Bronchial epithelial cell (primary cell): Measurements from ENCODE around the gene NOP58. TPM values are rescaled to one million over a fixed set of nuclear protein-coding genes. Genes with fewer than 3 reads are reported as not detected.

Experiments
- DNase-seq: peaks from one replicate; pipeline ENCODE4 v3.0.0-alpha.2; 2010; ENCODE audit warnings: low read depth
- FAIRE-seq: peaks from 2 replicates; lab custom pipeline; 2011; peaks lifted over from hg19 to GRCh38; lab: Jason Lieb, UNC
- H3K27me3 ChIP-seq: 2 replicates; pipeline ENCODE4 v1.5.1; 2011; ENCODE audit warnings: low read length; ENCODE audit not compliant: control insufficient read depth, insufficient read depth
- H3K36me3 ChIP-seq: 2 replicates; pipeline ENCODE4 v1.5.1; 2011; ENCODE audit warnings: low read length; ENCODE audit not compliant: control insufficient read depth, insufficient read depth
- H3K4me3 ChIP-seq: 2 replicates; pipeline ENCODE4 v1.5.1; 2011; ENCODE audit warnings: mild to moderate bottlenecking, low read depth, low read length, control low read depth
- total RNA-seq: library from RNA; depleted of rRNA; stranded (reverse); fragments of >200 nt; gene quantifications from 2 replicates; pipeline ENCODE4 v1.2.1, GENCODE V29; 2014
- TF ChIP-seq, protein P1 (sequence below): IDR thresholded peaks from 2 replicates; pipeline ENCODE4 v1.5.1; 2011; ENCODE audit warnings: mild to moderate bottlenecking, moderate library complexity, low read length, control low read depth, inconsistent platforms; ENCODE audit not compliant: insufficient read depth, severe bottlenecking

Gene NOP58
- total RNA-seq, 1 donor from 2014 or later: 79.5 TPM

GRCh38 chr2:202290970-202291369, 25.4 kb downstream of the NOP58 start:
- no peaks in the 10 kb centered on the region for H3K27me3 ChIP-seq
- no peak for DNase-seq
- H3K36me3 ChIP-seq: peaks cover 14% of the 10 kb centered on the region
- no peak for FAIRE-seq
- TF ChIP-seq, protein P1, sequence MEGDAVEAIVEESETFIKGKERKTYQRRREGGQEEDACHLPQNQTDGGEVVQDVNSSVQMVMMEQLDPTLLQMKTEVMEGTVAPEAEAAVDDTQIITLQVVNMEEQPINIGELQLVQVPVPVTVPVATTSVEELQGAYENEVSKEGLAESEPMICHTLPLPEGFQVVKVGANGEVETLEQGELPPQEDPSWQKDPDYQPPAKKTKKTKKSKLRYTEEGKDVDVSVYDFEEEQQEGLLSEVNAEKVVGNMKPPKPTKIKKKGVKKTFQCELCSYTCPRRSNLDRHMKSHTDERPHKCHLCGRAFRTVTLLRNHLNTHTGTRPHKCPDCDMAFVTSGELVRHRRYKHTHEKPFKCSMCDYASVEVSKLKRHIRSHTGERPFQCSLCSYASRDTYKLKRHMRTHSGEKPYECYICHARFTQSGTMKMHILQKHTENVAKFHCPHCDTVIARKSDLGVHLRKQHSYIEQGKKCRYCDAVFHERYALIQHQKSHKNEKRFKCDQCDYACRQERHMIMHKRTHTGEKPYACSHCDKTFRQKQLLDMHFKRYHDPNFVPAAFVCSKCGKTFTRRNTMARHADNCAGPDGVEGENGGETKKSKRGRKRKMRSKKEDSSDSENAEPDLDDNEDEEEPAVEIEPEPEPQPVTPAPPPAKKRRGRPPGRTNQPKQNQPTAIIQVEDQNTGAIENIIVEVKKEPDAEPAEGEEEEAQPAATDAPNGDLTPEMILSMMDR: no peak
- H3K4me3 ChIP-seq: no peak overlapping the region

GRCh38 chr2:202299712-202300111, 34.1 kb downstream of the NOP58 start:
- Histone ChIP-seq H3K4me3 (no peak overlapping the region), H3K27me3 (no peaks in the 10 kb centered on the region), H3K36me3 (peaks cover 19% of the 10 kb centered on the region)
- DNase-seq (no peak), FAIRE-seq (no peak)
- TF ChIP-seq, protein P1: no peak

- H3K4me3 ChIP-seq: no peak overlapping the region
- no peak for DNase-seq
- TF ChIP-seq, protein P1: no peak
- no peaks in the 10 kb centered on the region for H3K27me3 ChIP-seq
- FAIRE-seq: no peak
- H3K36me3 ChIP-seq: peaks cover 15% of the 10 kb centered on the region
Measured at GRCh38 chr2:202306034-202306433, 40.5 kb downstream of the NOP58 start.

DNA sequence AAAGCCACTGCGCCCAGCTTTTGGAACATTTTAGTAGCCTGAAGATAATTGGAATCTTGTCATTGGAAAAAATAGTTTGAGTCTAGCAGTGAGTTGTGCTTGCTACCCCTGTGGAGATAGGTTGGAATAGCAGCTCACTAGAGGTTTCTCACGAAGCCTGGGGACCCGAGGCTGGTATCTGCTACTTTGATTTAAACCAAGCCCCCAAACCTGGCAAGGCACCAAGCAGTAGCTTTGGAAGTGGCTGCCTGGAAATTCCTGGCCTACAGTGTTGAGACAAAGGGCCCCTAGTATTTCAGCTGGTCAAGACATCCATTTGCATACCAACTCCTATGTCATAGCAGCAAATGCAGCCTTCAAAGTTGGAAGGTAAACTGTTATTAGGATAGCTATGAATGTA, 42.1 kb downstream of the NOP58 start:
- Histone ChIP-seq H3K4me3 (no peak overlapping the region), H3K27me3 (no peaks in the 10 kb centered on the region), H3K36me3 (peaks cover 9% of the 10 kb centered on the region)
- FAIRE-seq: no peak
- TF ChIP-seq, protein P1: no peak
- DNase-seq: no peak

DNA sequence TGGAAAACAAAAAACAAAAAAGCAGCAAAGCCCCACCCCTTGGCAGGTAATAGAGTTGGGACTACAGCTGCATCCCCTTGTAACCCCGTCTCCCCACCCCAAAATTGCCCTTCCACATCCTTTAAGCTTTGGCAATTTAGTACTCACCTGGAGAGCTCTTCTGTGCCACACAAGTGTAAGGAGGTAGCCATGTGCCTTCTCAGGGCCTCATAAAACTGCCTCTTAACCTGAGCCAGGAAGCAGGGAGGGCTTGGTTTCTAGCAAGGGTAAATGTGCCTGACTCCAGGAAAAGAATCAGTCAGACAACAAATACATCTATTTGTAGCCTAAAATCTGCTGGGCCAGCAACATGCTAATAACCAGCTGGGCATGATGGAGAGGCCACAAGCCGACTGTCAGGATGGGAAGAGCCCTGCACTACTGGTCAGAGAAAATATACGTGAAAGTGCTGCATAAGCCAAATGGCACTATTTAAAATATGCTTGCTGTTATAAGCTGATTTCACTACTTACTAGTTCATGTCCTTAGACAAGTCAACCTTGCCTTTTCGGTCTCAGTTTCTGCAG, 46.3 kb downstream of the NOP58 start:
- no peaks in the 10 kb centered on the region for H3K36me3 ChIP-seq
- TF ChIP-seq, protein P1: no peak
- no peak for FAIRE-seq
- no peak for DNase-seq
- no peak overlapping the region for H3K4me3 ChIP-seq
- no peaks in the 10 kb centered on the region for H3K27me3 ChIP-seq

- FAIRE-seq: no peak
Measured at GRCh38 chr2:202314116-202314515, 48.6 kb downstream of the NOP58 start.

More at GRCh38 chr2:202314116-202314515, 48.6 kb downstream of the NOP58 start:
- H3K4me3 ChIP-seq: no peak overlapping the region
- TF ChIP-seq, protein P1: no peak
- H3K27me3 ChIP-seq: no peaks in the 10 kb centered on the region
- no peak for DNase-seq
- no peaks in the 10 kb centered on the region for H3K36me3 ChIP-seq
